Femur (tissue), 1 donor: ENCODE measurements around the gene CYLD.
A peak's percentile ranks its signal among the peaks of the same experiment; 100 is the strongest.

Experiments
- DNase-seq: peaks from one replicate; pipeline ENCODE4 v3.0.0-alpha.2; 2017

The CYLD gene

GRCh38 chr16:50822671-50823070 lies 80.8 kb downstream of the CYLD start:
- DNase-seq: no peak

GRCh38 chr16:50826797-50827316 lies 85.0 kb downstream of the CYLD start:
- no peak for DNase-seq

- no peak for DNase-seq
These were observed 86.3 kb downstream of the CYLD start for GRCh38 chr16:50828164-50828702.

GRCh38 chr16:50830698-50831097 lies 88.8 kb downstream of the CYLD start:
- DNase-seq: no peak

- DNase-seq: no peak
These were observed 89.9 kb downstream of the CYLD start for GRCh38 chr16:50831751-50832150.

- DNase-seq: no peak
These were observed 92.0 kb downstream of the CYLD start for GRCh38 chr16:50833929-50834328.

GRCh38 chr16:50834701-50835100 lies 92.8 kb downstream of the CYLD start:
- no peak for DNase-seq

- DNase-seq: no peak
These were observed 93.6 kb downstream of the CYLD start for GRCh38 chr16:50835358-50836060.

GRCh38 chr16:50836121-50836621 lies 94.3 kb downstream of the CYLD start:
- DNase-seq: no peak

- no peak for DNase-seq
These were observed 95.4 kb downstream of the CYLD start for GRCh38 chr16:50837324-50837723.

GRCh38 chr16:50838165-50838564 lies 96.3 kb downstream of the CYLD start:
- DNase-seq: no peak

GRCh38 chr16:50838885-50839284 lies 97.0 kb downstream of the CYLD start:
- no peak for DNase-seq

- no peak for DNase-seq
These were observed 97.5 kb downstream of the CYLD start for GRCh38 chr16:50839356-50839755.

- DNase-seq: no peak
These were observed 98.2 kb downstream of the CYLD start for GRCh38 chr16:50839920-50840729.

- peak; percentile 50 for DNase-seq
These were observed 99.4 kb downstream of the CYLD start for GRCh38 chr16:50841081-50841886.

GRCh38 chr16:50842013-50842505 lies 100.2 kb downstream of the CYLD start:
- no peak for DNase-seq

- no peak for DNase-seq
These were observed 100.7 kb downstream of the CYLD start for GRCh38 chr16:50842589-50842988.

- no peak for DNase-seq
These were observed 103.0 kb downstream of the CYLD start for GRCh38 chr16:50844840-50845239.

- DNase-seq: no peak
These were observed 103.4 kb downstream of the CYLD start for GRCh38 chr16:50845296-50845695.

- DNase-seq: no peak
These were observed 104.6 kb downstream of the CYLD start for GRCh38 chr16:50846511-50846910.

- no peak for DNase-seq
These were observed 105.3 kb downstream of the CYLD start for GRCh38 chr16:50847166-50847565.

GRCh38 chr16:50848755-50849514 lies 107.0 kb downstream of the CYLD start:
- DNase-seq: no peak
